LNCAP (cell line): ENCODE results near the gene DNAH17.

ENCODE experiments used
- TF ChIP-seq, protein P1 (sequence below): fragments of 450-650 bp; IDR thresholded peaks from 2 replicates; pipeline ENCODE4 v1.5.1; 2017; ENCODE audit warnings: mild to moderate bottlenecking

The DNAH17 gene

DNA sequence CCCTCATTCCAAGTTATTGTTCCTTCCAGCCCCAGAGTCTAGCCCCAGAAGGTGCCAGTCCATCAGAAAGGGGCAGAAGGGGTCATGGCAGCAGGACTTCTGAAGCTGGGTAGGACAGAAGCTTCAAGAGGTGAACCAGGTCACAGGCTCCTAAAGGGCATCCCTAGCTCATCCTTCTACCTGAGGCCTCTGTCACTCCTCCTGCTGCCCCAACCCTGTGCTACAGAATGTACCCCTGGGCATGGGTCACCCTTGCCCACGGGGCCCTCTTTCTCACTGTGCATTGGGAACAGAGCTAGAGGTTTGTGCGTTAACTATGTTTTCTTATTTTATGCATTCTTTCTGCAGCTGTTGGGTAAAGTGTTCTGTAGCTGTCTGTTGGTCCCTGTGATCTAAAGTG, 46.5 kb downstream of the DNAH17 start:
- TF ChIP-seq, protein P1, sequence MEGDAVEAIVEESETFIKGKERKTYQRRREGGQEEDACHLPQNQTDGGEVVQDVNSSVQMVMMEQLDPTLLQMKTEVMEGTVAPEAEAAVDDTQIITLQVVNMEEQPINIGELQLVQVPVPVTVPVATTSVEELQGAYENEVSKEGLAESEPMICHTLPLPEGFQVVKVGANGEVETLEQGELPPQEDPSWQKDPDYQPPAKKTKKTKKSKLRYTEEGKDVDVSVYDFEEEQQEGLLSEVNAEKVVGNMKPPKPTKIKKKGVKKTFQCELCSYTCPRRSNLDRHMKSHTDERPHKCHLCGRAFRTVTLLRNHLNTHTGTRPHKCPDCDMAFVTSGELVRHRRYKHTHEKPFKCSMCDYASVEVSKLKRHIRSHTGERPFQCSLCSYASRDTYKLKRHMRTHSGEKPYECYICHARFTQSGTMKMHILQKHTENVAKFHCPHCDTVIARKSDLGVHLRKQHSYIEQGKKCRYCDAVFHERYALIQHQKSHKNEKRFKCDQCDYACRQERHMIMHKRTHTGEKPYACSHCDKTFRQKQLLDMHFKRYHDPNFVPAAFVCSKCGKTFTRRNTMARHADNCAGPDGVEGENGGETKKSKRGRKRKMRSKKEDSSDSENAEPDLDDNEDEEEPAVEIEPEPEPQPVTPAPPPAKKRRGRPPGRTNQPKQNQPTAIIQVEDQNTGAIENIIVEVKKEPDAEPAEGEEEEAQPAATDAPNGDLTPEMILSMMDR: no peak

DNA sequence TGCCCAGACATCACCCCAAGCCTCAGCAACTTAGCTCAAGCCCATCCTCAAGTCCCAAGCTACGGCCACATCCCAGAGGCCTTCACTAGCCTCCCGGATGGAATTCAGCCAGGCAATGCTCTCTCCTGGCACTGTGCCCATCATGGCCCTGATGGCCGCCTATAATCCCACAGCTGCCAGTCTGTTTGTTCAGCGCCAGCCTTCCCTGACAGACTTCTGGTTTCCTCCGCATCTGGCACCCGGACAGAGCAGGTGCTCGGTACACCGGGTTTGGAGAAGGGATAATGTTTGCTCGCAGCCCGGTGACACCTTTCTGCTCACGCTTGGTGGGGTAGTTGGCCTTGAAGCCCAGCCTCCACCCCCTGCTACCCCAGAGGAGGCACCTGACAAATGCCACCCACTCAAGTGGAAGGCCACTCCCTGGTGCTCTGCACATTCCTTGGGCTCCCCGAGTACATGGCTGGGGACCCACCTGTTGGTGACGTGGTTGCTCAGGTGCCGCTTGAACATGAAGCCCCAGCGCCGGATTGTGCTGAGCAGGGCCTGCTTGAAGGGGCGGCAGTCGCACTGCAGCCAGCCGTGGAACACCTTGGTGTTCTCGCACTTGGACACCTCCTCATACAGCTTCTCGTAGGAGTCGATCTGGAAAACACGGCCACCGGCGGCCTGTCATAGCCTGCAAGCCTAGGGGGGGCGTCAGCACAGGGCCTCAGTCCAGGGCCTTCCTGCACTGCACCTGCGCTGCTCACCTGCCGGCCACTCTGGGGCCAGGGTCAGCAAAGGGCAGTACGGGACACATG, 47.1 kb downstream of the DNAH17 start:
- TF ChIP-seq, protein P1: no peak

DNA sequence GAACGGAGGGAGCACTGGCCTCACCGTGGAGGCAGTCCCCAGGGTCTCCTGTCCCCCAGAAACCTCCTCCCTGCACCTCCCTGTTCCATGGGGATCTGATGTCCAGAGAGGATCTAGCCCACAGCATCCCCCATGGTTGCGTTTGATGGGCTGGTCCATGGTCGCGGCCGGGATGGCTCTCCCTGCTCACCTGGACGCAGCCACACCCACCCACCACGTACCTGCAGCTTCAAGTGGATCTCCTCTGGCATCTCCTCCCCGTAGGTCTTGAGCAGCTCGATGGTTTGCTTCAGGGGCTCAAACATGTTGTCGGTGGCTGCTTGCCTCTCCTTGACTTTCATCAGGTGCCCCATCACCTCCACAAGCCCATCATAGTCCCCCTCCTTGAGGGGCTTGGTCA, 47.9 kb downstream of the DNAH17 start:
- TF ChIP-seq, protein P1: no peak

DNA sequence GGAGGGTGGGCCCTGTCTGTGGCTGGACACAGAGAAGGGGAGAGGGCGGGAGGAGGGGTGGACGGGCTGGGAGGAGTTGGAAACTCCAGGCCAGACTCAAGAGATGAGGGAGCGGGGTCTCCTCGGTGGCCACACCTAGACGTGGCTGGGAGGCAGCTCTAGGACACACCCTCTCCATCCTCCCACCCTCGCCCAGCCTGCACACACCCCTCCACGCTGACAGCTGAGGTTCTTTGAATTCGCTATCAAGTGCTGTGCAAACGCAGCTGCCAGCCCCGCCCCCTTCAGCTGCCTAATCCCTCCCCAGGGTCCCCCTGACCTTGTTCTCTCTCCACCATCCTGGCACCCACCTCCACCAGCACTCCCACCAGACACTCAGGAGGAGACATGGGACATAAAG, 48.7 kb downstream of the DNAH17 start:
- TF ChIP-seq, protein P1: no peak

DNA sequence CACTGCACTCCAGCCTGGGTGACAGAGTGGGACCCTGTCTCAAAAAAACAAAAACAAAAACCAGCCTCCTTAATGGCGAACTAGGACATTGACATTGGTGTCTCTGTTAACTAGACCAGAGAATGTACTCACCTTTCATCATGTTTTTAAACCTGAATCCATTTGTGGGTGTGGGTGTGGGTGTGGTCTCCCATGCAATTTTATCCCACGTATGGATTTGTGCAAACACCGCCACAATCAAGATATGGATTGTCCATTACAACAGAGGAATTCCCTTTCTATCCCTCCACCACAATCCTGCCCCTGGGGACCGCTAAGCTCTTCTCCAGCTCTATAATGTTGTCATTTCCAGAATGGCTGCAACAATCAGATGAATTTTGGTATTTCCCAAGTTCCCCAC, 49.9 kb downstream of the DNAH17 start:
- TF ChIP-seq, protein P1: no peak

DNA sequence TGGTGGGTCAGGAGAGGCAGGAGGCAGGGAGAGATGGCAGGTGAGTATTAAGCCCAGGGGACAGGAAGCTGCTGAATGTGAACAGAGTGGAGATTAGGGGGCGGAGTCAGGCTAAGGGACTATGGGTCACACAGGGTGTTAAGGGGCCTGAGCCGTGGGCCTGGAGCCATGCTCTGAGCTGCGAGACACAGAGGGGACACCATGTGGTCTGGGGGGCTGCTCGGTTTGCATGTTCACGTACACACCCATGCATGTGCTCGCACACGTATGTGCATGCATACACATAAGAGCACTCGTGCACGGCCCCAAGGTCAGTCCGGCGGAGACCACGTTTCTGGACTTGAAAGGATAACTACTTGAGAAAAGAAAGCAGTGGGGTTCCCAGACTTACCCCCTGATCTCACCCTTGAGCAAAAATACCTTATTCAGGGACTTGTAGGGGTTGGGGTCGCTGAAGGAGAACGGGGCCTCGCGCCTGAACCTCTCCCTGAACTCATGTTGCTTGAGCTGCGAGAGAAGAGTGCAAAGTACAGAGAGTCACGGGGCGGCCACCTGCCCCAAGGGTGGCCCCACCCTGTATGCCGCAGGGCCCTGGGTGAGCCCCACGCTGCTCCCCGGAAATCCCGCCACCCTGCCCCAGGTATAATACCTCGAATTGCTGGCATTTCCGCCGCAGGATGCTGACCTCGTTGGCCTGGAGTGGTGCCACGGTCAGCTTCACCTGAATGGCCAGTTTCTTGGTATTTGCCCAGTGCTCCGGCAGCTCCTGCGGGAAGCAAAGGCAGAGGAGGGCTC, 50.8 kb downstream of the DNAH17 start:
- TF ChIP-seq, protein P1: no peak

DNA sequence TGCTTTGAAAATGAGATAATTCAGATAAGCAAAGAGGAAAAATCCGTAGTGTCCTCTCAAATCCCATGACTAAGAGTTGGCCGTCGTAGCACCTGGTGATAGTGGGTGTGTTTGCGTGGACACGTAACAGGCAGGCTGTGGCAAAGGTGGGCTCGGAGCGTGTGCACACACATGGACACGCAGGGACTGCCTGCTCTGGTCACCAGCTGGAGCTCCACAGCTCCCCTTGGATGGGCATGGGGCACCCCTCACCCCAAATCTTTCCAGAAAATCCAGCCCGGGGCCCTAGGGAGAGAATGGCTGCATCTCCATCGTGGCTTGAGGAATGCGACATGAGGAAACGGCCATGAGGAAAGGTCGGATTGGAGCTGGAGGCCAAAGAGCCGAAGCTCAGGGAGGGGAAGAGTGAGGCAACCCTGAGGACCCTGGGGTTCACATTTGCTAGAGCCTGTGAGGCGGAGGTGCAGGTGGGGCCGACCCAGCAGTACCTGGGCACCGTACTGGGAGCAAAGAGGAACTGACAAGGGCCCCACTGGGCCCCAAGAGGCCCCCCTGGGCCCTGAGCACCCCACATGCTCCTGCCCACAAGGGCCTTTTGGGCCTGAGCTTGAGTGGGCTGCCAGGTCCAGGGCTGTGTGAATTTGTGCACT, 51.6 kb downstream of the DNAH17 start:
- TF ChIP-seq, protein P1: no peak
